ENCODE results near the gene CCDC158.

GRCh38 chr4:76311896-76312331, 109.0 kb downstream of the CCDC158 start:
- TF ChIP-seq, protein P1, sequence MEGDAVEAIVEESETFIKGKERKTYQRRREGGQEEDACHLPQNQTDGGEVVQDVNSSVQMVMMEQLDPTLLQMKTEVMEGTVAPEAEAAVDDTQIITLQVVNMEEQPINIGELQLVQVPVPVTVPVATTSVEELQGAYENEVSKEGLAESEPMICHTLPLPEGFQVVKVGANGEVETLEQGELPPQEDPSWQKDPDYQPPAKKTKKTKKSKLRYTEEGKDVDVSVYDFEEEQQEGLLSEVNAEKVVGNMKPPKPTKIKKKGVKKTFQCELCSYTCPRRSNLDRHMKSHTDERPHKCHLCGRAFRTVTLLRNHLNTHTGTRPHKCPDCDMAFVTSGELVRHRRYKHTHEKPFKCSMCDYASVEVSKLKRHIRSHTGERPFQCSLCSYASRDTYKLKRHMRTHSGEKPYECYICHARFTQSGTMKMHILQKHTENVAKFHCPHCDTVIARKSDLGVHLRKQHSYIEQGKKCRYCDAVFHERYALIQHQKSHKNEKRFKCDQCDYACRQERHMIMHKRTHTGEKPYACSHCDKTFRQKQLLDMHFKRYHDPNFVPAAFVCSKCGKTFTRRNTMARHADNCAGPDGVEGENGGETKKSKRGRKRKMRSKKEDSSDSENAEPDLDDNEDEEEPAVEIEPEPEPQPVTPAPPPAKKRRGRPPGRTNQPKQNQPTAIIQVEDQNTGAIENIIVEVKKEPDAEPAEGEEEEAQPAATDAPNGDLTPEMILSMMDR (IDR thresholded peaks at IDR 0.05): no peak
- no peak for TF ChIP-seq POLR2A (IDR thresholded peaks at IDR 0.05)

Measured in heart left ventricle (tissue), 13 donors.